WTC11 (cell line): ENCODE results near the gene ELFN1. TPM values are rescaled to one million over a fixed set of nuclear protein-coding genes. Genes with fewer than 3 reads are reported as not detected.

Source experiments
- ATAC-seq: fragments of 200-7000 bp; cut with Tn5 transposase; 2 replicates; pipeline ENCODE4 v1.10.0; 2021; ENCODE audit warnings: mild to moderate bottlenecking, moderate library complexity
- CTCF ChIA-PET: fragments of 300-600 bp; sonication (Branson Sonifier 250); formaldehyde crosslinking; loops from one replicate; lab custom pipeline; 2021; ENCODE audit warnings: antibody characterized with exemption; lab: Charles Lee
- POLR2A ChIA-PET: fragments of 350-600 bp; sonication (Branson Sonifier 250); formaldehyde crosslinking; loops from one replicate; lab custom pipeline; 2021; ENCODE audit warnings: antibody characterized with exemption; lab: Charles Lee
- DNase-seq: peaks from one replicate; pipeline ENCODE4 v3.0.0; 2021; ENCODE audit warnings: low spot score
- H3K27ac Mint-ChIP-seq: 2 replicates; pipeline ENCODE4 v1.8.0; 2021; ENCODE audit warnings: mixed read lengths
- H3K27me3 Mint-ChIP-seq: 2 replicates; pipeline ENCODE4 v1.8.0; 2021; ENCODE audit warnings: low read depth, mild to moderate bottlenecking, moderate library complexity, mixed read lengths
- H3K36me3 Mint-ChIP-seq: 2 replicates; pipeline ENCODE4 v1.8.0; 2021; ENCODE audit warnings: mixed read lengths
- H3K4me1 Mint-ChIP-seq: 2 replicates; pipeline ENCODE4 v1.8.0; 2022; ENCODE audit warnings: mixed read lengths
- H3K4me3 Mint-ChIP-seq: 2 replicates; pipeline ENCODE4 v1.8.0; 2021; ENCODE audit warnings: mild to moderate bottlenecking, moderate library complexity, mixed read lengths
- H3K9me3 Mint-ChIP-seq: 2 replicates; pipeline ENCODE4 v1.8.0; 2021; ENCODE audit warnings: mixed read lengths
- CBFB ChIP-seq: sonication (generic); formaldehyde crosslinking; IDR thresholded peaks from 2 replicates; pipeline ENCODE4 v1.8.1; 2022; ENCODE audit warnings: mild to moderate bottlenecking, low read depth, missing genetic modification reagents
- ESRRA ChIP-seq: sonication (generic); formaldehyde crosslinking; IDR thresholded peaks from 2 replicates; pipeline ENCODE4 v1.8.1; 2022; ENCODE audit warnings: mild to moderate bottlenecking, missing genetic modification reagents, borderline replicate concordance
- FOXP1 ChIP-seq: sonication (generic); formaldehyde crosslinking; IDR thresholded peaks from 2 replicates; pipeline ENCODE4 v1.8.0; 2022; ENCODE audit warnings: missing genetic modification reagents, mild to moderate bottlenecking, moderate library complexity, borderline replicate concordance
- PRRX2 ChIP-seq: fragments of 250-450 bp; sonication (Bioruptor Pico); IDR thresholded peaks from 2 replicates; pipeline ENCODE4 v1.8.0; 2021; ENCODE audit warnings: mild to moderate bottlenecking
- RORB ChIP-seq: fragments of 250-450 bp; sonication (Bioruptor Pico); IDR thresholded peaks from 2 replicates; pipeline ENCODE4 v1.9.0; 2021; ENCODE audit warnings: mild to moderate bottlenecking
- ZNF138 ChIP-seq: sonication (generic); formaldehyde crosslinking; conservative IDR thresholded peaks from 2 replicates; pipeline ENCODE4 v1.8.1; 2022; ENCODE audit warnings: mild to moderate bottlenecking, moderate library complexity, missing genetic modification reagents
- ZNF263 ChIP-seq: sonication (generic); formaldehyde crosslinking; IDR thresholded peaks from 2 replicates; pipeline ENCODE4 v1.8.1; 2022; ENCODE audit warnings: low read depth, mild to moderate bottlenecking, moderate library complexity, missing genetic modification reagents
- ZNF317 ChIP-seq: sonication (generic); formaldehyde crosslinking; IDR thresholded peaks from 2 replicates; pipeline ENCODE4 v1.8.1; 2023; ENCODE audit warnings: low read depth, mild to moderate bottlenecking, moderate library complexity, missing genetic modification reagents, borderline replicate concordance
- ZNF396 ChIP-seq: fragments of 250-450 bp; sonication (Bioruptor Pico); IDR thresholded peaks from 2 replicates; pipeline ENCODE4 v1.8.0; 2021; ENCODE audit warnings: mild to moderate bottlenecking, moderate library complexity, borderline replicate concordance
- total RNA-seq: library from RNA; stranded (reverse); gene quantifications from 3 replicates; pipeline ENCODE4 v1.2.3, GENCODE V29; 2021
- TF ChIP-seq, protein P1 (sequence below): fragments of 200-600 bp; IDR thresholded peaks from 2 replicates; pipeline ENCODE4 v1.8.0; 2022; ENCODE audit warnings: antibody characterized with exemption
- TF ChIP-seq, protein P2 (sequence below): sonication (generic); formaldehyde crosslinking; IDR thresholded peaks from 2 replicates; pipeline ENCODE4 v1.8.0; 2022; ENCODE audit warnings: mild to moderate bottlenecking, missing genetic modification reagents
- TF ChIP-seq, protein P3 (sequence below): sonication (generic); formaldehyde crosslinking; IDR thresholded peaks from 2 replicates; pipeline ENCODE4 v1.8.0; 2022; ENCODE audit warnings: missing genetic modification reagents
- TF ChIP-seq, protein P4 (sequence below): fragments of 250-450 bp; sonication (Bioruptor Pico); IDR thresholded peaks from 2 replicates; pipeline ENCODE4 v2.1.2; 2022; ENCODE audit warnings: mild to moderate bottlenecking, moderate library complexity
- TF ChIP-seq, protein P5 (sequence below): sonication (generic); formaldehyde crosslinking; IDR thresholded peaks from 2 replicates; pipeline ENCODE4 v1.8.1; 2022; ENCODE audit warnings: mild to moderate bottlenecking, missing genetic modification reagents, moderate library complexity, borderline replicate concordance
- TF ChIP-seq, protein P6 (sequence below): fragments of 250-450 bp; sonication (Bioruptor Pico); IDR thresholded peaks from 2 replicates; pipeline ENCODE4 v1.9.0; 2021; ENCODE audit warnings: mild to moderate bottlenecking

The ELFN1 gene
- total RNA-seq, 1 experiment from 2014 or later = 4.6 TPM

DNA sequence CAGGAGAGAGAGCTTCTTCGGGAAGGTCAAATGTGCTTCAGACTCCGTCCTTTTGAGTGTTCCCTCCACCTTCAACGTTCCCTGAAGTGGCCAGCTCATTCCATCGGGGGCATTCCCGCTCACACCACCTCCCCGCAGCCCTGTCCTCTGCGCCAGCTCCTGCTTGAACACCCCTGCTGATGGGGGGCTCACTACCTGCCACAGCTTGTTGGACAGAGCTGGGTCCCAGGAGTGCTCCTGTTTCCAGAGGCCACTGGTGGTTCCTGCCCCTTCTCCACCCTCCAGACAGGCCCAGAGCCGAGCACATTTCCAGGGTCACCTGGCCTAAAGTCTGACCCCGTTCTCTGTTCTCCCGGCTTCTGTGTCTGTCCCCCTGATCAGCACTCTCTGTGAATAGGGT, 67.4 kb downstream of the ELFN1 start:
- ATAC-seq (no peak), DNase-seq (no peak)
- Mint-ChIP-seq H3K4me1 (no peaks in the 10 kb centered on the region), H3K9me3 (no peaks in the 10 kb centered on the region), H3K27ac (no peak overlapping the region), H3K36me3 (no peaks in the 10 kb centered on the region), H3K4me3 (no peak overlapping the region), H3K27me3 (no peaks in the 10 kb centered on the region)
- TF ChIP-seq CBFB (CRISPR knock-in tag) (no peak), ZNF396 (CRISPR knock-in tag) (no peak), ZNF138 (CRISPR knock-in tag) (no peak), ESRRA (no peak)
- TF ChIP-seq, protein P1, sequence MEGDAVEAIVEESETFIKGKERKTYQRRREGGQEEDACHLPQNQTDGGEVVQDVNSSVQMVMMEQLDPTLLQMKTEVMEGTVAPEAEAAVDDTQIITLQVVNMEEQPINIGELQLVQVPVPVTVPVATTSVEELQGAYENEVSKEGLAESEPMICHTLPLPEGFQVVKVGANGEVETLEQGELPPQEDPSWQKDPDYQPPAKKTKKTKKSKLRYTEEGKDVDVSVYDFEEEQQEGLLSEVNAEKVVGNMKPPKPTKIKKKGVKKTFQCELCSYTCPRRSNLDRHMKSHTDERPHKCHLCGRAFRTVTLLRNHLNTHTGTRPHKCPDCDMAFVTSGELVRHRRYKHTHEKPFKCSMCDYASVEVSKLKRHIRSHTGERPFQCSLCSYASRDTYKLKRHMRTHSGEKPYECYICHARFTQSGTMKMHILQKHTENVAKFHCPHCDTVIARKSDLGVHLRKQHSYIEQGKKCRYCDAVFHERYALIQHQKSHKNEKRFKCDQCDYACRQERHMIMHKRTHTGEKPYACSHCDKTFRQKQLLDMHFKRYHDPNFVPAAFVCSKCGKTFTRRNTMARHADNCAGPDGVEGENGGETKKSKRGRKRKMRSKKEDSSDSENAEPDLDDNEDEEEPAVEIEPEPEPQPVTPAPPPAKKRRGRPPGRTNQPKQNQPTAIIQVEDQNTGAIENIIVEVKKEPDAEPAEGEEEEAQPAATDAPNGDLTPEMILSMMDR = no peak
- TF ChIP-seq, protein P2, sequence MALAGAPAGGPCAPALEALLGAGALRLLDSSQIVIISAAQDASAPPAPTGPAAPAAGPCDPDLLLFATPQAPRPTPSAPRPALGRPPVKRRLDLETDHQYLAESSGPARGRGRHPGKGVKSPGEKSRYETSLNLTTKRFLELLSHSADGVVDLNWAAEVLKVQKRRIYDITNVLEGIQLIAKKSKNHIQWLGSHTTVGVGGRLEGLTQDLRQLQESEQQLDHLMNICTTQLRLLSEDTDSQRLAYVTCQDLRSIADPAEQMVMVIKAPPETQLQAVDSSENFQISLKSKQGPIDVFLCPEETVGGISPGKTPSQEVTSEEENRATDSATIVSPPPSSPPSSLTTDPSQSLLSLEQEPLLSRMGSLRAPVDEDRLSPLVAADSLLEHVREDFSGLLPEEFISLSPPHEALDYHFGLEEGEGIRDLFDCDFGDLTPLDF = no peak
- POLR2A ChIA-PET = no interaction called here
- CTCF ChIA-PET = no interaction called here

DNA sequence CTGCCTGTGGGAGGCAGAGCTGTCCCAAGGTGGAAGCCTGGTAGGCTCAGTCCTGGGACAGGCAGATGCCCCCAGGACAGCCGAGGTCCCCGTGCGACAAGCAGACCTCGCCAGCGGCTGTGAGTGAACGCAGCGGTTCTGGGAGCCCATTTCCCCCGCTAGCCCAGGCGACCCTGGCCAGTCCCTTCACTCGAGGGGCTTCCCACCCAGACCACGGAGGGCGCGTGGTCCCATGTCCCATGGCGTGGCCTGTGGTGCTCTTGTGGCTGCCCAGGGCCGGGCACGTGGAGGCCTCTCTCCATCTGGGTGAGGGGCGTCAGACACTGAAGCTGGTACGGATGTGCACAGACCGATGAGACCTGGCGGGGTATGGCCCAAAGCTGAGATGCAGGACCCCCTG, 67.9 kb downstream of the ELFN1 start:
- H3K4me1 Mint-ChIP-seq = no peaks in the 10 kb centered on the region
- DNase-seq (no peak), ATAC-seq (no peak)
- H3K9me3 Mint-ChIP-seq = no peaks in the 10 kb centered on the region
- ChIA-PET CTCF (no interaction called here), POLR2A (no interaction called here)
- no peak overlapping the region for H3K27ac Mint-ChIP-seq
- TF ChIP-seq ZNF263 (CRISPR knock-in tag) (no peak), PRRX2 (no peak), CBFB (CRISPR knock-in tag) (no peak), FOXP1 (no peak), ESRRA (no peak), RORB (no peak), ZNF317 (CRISPR knock-in tag) (no peak)
- TF ChIP-seq, protein P3, sequence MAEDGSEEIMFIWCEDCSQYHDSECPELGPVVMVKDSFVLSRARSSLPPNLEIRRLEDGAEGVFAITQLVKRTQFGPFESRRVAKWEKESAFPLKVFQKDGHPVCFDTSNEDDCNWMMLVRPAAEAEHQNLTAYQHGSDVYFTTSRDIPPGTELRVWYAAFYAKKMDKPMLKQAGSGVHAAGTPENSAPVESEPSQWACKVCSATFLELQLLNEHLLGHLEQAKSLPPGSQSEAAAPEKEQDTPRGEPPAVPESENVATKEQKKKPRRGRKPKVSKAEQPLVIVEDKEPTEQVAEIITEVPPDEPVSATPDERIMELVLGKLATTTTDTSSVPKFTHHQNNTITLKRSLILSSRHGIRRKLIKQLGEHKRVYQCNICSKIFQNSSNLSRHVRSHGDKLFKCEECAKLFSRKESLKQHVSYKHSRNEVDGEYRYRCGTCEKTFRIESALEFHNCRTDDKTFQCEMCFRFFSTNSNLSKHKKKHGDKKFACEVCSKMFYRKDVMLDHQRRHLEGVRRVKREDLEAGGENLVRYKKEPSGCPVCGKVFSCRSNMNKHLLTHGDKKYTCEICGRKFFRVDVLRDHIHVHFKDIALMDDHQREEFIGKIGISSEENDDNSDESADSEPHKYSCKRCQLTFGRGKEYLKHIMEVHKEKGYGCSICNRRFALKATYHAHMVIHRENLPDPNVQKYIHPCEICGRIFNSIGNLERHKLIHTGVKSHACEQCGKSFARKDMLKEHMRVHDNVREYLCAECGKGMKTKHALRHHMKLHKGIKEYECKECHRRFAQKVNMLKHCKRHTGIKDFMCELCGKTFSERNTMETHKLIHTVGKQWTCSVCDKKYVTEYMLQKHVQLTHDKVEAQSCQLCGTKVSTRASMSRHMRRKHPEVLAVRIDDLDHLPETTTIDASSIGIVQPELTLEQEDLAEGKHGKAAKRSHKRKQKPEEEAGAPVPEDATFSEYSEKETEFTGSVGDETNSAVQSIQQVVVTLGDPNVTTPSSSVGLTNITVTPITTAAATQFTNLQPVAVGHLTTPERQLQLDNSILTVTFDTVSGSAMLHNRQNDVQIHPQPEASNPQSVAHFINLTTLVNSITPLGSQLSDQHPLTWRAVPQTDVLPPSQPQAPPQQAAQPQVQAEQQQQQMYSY = no peak
- TF ChIP-seq, protein P4, sequence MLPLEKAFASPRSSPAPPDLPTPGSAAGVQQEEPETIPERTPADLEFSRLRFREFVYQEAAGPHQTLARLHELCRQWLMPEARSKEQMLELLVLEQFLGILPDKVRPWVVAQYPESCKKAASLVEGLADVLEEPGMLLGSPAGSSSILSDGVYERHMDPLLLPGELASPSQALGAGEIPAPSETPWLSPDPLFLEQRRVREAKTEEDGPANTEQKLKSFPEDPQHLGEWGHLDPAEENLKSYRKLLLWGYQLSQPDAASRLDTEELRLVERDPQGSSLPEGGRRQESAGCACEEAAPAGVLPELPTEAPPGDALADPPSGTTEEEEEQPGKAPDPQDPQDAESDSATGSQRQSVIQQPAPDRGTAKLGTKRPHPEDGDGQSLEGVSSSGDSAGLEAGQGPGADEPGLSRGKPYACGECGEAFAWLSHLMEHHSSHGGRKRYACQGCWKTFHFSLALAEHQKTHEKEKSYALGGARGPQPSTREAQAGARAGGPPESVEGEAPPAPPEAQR (CRISPR knock-in tag) = no peak
- TF ChIP-seq, protein P5, sequence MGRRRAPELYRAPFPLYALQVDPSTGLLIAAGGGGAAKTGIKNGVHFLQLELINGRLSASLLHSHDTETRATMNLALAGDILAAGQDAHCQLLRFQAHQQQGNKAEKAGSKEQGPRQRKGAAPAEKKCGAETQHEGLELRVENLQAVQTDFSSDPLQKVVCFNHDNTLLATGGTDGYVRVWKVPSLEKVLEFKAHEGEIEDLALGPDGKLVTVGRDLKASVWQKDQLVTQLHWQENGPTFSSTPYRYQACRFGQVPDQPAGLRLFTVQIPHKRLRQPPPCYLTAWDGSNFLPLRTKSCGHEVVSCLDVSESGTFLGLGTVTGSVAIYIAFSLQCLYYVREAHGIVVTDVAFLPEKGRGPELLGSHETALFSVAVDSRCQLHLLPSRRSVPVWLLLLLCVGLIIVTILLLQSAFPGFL (CRISPR knock-in tag) = no peak
- TF ChIP-seq, protein P6, sequence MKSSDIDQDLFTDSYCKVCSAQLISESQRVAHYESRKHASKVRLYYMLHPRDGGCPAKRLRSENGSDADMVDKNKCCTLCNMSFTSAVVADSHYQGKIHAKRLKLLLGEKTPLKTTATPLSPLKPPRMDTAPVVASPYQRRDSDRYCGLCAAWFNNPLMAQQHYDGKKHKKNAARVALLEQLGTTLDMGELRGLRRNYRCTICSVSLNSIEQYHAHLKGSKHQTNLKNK (CRISPR knock-in tag) = no peak
- no peak overlapping the region for H3K4me3 Mint-ChIP-seq
- H3K36me3 Mint-ChIP-seq = no peaks in the 10 kb centered on the region
- no peaks in the 10 kb centered on the region for H3K27me3 Mint-ChIP-seq
